ENCODE measurements around the gene PRDX1.
"Not testable (repeated sequence)": the region's sequence is repeated elsewhere in the genome, so short reads cannot be mapped to it uniquely, and the experiment has no call there.

Gene PRDX1

DNA sequence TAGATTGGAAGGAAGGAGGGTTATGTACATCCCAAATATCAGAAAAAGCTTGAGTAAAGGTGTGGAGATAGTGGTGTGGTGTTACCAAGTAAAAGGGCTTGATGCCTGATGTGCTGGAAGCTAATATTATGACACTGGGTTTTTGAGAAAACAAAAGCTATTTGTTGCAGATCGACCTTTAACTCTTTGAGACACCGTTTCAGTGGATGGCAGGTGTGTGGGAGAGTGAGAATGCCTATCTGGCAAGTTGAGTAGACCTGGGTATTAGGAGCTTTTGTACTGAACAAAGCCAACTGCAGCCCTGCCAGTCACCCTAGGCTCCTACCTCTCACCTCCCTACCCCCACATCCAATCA is 20.2 kb downstream of the PRDX1 start:
- no peak for DNase-seq

DNA sequence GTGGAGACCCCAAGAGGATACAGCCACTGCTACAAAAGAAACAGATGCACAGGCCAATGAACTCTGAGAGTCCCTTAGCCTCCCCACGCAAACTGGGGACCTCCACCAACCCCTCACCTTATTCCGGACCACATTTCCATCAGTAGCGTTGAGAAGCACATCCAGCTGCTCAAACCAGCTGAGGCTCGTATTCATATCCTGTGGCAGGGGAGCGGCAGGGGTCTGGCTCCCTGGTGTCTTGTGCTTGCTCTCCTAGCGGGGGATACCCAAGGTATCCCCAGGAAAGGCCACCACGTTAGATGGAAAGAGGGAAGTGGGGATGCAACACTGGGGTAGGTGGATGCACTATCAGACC is 22.3 kb downstream of the PRDX1 start:
- no peak for DNase-seq

GRCh38 chr1:45498279-45498678 is 23.4 kb downstream of the PRDX1 start:
- no peak for DNase-seq

- peak; percentile 53 for DNase-seq
Observed at GRCh38 chr1:45493116-45493697, 28.5 kb downstream of the PRDX1 start.

GRCh38 chr1:45492691-45493090 is 29.0 kb downstream of the PRDX1 start:
- no peak for DNase-seq

DNA sequence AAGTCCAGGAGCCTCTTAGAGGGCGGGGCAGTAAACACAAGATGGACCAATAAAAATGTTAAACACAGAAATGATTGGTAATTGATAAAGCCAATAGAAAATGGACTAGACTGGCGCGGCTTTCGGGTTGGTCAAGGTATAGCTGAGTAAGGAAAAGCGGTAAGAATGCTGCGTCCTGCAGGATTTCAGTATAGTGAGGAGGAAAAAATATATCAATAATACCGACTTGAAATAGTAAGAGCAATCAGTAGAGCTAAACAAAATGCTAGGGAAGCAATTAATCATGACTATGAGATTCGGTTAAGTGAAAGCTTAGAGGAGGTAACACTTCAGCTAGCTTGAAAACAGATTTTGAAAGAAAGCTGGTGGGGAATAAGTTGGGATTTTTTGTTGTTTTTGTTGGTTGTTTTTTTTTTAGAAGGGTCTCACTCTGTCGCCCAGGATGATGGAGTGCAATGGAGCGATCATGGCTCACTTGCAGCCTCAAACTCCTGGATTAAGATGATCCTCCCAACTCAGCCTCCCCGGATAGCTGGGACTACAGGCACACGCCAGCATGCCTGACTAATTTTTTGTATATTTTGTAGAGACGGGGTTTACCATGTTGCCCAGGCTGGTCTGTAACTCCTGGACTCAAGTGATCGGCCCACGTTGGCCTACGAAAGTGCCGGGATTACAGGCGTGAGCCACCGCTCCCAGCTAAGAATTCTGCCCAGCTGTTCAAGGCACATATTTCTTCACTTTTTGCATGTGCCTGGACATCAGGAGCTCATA is 30.0 kb downstream of the PRDX1 start:
- DNase-seq, result no peak

DNA sequence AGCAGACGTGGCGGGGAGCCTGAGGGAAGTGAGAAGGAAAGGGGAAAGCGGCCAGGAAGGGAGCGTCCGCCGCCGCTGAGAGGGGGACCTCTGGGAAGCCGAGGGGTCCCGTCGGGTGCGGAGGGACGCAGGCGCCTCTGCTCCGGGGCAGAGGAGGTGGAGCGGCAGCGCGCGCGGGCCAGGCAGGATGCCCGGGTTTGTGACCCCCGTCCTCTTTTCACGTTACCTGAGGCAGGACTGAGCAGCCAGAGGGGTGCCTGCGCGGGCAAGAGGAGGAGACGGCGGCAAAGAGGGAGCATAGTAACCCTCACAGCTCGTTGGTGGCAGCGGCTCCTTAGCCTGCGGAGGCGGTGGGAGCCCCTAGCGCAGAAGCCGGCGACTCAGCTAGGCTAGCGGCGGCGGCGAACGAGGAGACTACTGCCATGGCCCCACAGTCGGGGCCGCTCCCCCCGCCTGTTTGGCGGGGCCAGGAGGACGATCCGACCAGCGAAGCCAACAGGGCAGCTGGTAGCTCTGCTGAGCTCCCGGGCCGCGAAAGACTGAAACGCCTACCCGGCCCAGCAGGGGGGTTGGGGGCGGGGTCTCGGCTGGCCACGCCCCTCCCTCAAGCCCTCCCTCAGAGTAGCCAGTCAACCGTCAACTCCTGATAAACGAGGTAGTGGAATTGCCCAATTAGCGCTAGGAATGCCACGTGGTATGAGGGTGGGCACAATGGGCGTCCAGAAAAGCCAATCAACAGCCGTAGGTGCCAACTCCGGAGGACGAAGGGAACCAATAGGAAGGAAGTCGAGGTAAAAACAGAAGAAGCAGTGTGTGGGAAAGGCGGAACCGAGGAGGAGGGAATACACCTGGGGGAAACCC is 30.8 kb downstream of the PRDX1 start, which contains the start of gene TESK2:
Gene TESK2, minus strand, starts transcription at position 538 of the 861 bp plus-strand sequence. CDS start 33,378 bp downstream, outside the sequence.
- peak; percentile 93 for DNase-seq

DNA sequence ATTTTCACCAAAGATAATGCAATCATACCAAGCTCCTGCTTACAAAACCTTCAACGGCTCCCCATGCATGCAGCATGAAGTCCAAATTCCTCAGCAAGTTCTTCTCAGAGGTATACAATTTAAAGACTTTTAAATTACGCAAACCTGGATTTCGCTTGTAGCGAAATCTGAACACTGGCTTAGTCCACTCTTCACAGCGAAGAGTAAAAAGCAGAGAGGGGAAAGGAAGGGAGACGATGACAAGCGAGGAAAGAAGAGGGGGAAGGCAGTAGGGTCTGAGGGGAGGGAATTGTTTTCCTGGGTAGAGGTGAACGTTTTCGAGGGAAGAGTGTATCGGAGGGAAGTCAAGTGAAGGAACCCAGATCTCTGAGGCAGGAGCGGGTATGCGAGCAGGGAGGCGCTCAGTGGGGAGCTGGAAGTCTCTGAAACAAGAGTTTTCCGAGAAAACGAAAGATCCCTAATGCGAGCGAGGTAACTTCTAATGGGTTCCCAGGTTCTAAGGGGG is 31.5 kb downstream of the PRDX1 start:
- DNase-seq, result no peak

- not testable (repeated sequence) for DNase-seq
Observed at GRCh38 chr1:45489379-45489778, 32.3 kb downstream of the PRDX1 start.

DNA sequence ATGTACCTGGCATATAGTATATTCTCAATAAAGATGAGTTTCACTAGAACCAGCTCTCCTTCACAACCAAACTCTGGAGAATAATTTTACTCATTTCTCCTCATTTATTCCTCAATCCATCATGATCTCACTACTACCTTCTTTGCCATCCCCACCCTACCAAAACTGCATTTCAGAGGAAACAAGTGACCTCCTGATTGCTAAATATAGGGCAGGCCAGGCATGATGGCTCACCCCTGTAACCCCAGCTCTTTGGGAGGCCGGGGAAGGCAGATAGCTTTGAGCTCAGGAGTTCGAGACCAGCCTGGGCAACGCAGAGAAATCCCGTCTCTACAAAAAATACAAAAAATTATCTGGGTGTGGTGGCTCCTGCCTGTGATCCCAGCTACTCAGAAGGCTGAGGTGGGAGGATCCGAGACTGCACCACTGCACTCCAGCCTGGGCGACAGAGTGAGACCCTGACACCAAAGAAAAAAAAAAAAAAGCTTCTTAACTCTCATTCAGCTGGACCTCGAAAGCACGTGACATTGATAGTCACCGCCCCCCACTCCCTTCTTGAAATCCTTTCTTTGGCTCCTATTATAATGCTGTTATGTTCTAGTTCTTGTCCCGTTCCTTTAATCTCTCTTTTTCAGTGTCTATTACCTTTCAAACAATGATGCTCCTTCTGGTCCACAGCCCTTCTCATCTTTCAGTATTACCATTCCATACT is 32.9 kb downstream of the PRDX1 start:
- no peak for DNase-seq

DNA sequence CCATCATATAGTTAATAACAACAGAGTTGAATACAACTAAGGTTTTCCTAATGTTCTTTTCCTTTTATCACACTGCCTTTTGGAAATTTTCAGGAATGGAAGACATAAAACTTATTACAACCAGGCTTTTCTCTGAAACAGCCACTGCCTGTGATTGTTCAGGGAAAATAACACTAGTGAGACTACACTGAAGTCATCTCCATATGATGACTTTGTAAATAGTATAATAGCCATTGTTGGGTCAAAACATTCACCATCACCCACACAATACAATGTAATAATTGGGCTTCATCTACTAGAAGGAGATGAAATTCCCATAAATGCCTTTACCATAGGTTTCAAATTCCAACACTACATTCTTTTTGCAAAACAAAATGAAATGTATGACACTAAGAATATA is 35.7 kb downstream of the PRDX1 start:
- DNase-seq, result no peak

- DNase-seq, result no peak
Observed at GRCh38 chr1:45479039-45479748, 42.5 kb downstream of the PRDX1 start.

GRCh38 chr1:45478121-45478814 is 43.4 kb downstream of the PRDX1 start:
- no peak for DNase-seq

- no peak for DNase-seq
Observed at GRCh38 chr1:45477646-45478045, 44.0 kb downstream of the PRDX1 start.

GRCh38 chr1:45474194-45474593 is 47.5 kb downstream of the PRDX1 start:
- not testable (repeated sequence) for DNase-seq

DNA sequence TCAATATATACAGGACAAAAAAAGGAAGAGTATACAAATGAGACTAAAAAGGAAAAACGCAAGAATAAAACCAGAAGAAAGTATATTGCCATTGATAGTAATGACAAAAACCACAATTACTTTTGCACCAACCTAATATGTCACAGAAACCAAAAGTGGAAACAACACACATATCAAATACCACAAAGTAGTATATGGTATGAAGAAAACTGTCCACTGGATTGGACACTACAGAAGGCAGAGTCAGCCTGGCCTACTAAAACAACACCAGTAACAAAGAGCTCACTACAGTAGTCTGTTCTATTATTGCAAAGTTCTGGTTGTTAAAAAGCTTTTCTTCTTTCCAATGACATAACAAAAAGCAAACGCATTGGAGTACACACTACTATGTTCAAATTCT is 48.4 kb downstream of the PRDX1 start:
- DNase-seq, result no peak

- no peak for DNase-seq
Observed at GRCh38 chr1:45470306-45470798, 51.3 kb downstream of the PRDX1 start.

DNA sequence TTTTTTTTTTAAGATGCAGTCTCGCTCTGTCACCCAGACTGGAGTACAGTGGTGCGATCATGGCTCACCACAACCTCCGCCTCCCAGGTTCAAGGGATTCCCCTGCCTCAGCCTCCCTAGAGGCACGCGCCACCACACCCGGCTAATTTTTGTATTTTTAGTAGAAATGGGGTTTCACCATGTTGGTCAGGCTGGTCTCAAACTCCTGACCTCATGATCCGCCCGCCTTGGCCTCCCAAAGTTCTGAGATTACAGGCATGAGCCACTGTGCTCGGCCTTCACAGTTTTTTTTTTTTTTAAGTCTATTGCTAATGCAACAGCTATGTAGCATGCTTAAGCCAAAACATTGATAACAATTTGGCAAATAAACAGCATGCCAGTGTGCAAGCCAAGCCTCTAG is 54.3 kb downstream of the PRDX1 start:
- not testable (repeated sequence) for DNase-seq

GRCh38 chr1:45465277-45465676 is 56.4 kb downstream of the PRDX1 start:
- DNase-seq, result no peak
